K562 (cell line): ENCODE measurements around the gene KARS1. TPM values are rescaled to one million over a fixed set of nuclear protein-coding genes. Genes with fewer than 3 reads are reported as not detected.

Source experiments
- ATAC-seq: fragments of 200-7000 bp; cut with Tn5 transposase; 3 replicates; pipeline ENCODE4 v1.9.1; 2020; ENCODE audit warnings: moderate library complexity
- BruUV-seq: library from RNA; stranded (reverse); fragments of 400-500 nt; replicated peaks from 2 replicates; lab custom pipeline; 2021; lab: Mats Ljungman, UMichigan
- CTCF ChIA-PET: fragments of 300-600 bp; formaldehyde crosslinking; extraction: SDS; loops from one replicate; lab custom pipeline; 2021; ENCODE audit warnings: low intra/inter-chr PET ratio; lab: Yijun Ruan, JAX
- POLR2A ChIA-PET: fragments of 300-600, 350-650 bp; sonication (Branson Sonifier 250); formaldehyde crosslinking; extraction: SDS; loops from one replicate; lab custom pipeline; 2021; ENCODE audit warnings: antibody characterized with exemption, inconsistent platforms; lab: Yijun Ruan, JAX
- DNase-seq, 4 experiments: peaks; one replicate each; pipeline versions ENCODE4 v3.0.0 to v3.0.0-alpha.2; 2011 to 2018; ENCODE audit warnings: low spot score in 3 of 4, mixed read lengths in 3 of 4; ENCODE audit errors: extremely low read depth in 1 of 4
- FAIRE-seq: peaks from 2 replicates; lab custom pipeline; 2011; peaks lifted over from hg19 to GRCh38; lab: Jason Lieb, UNC
- H2AFZ ChIP-seq: 2 replicates; pipeline ENCODE4 v1.6.0; 2011; ENCODE audit warnings: low read depth, low read length, control low read depth, inconsistent platforms
- H3K27ac ChIP-seq: fragments of 200-600 bp; 3 replicates; pipeline ENCODE4 v1.8.0; 2011; ENCODE audit warnings: low read depth, mild to moderate bottlenecking, control low read depth, inconsistent platforms, low read length, moderate library complexity, mixed read lengths; ENCODE audit errors: extremely low read depth
- H3K27me3 ChIP-seq, 2 experiments: fragments of 300-600 bp in 1 of 2; 2 replicates in 1 of 2; 3 replicates in 1 of 2; pipeline versions ENCODE4 v1.6.0 to v1.8.0; 2011; ENCODE audit warnings: inconsistent platforms in 2 of 2, low read length in 2 of 2, mild to moderate bottlenecking in 1 of 2, mixed read lengths in 1 of 2, moderate library complexity in 1 of 2; ENCODE audit not compliant: control insufficient read depth in 2 of 2, insufficient read depth in 2 of 2
- H3K36me3 ChIP-seq: fragments of 300-600 bp; 3 replicates; pipeline ENCODE4 v1.8.0; 2011; ENCODE audit warnings: mild to moderate bottlenecking, low read length, inconsistent platforms; ENCODE audit not compliant: control insufficient read depth, insufficient read depth
- H3K4me1 ChIP-seq, 2 experiments: fragments of 200-600 bp in 1 of 2; replicated peaks in 1 of 2; 2 replicates in 1 of 2; 3 replicates in 1 of 2; pipeline versions ENCODE4 v1.5.1 to v1.8.0; 2011; ENCODE audit warnings: inconsistent platforms in 2 of 2, low read length in 2 of 2, mild to moderate bottlenecking in 1 of 2, mixed read lengths in 1 of 2, moderate library complexity in 1 of 2; ENCODE audit not compliant: control insufficient read depth in 2 of 2, insufficient read depth in 2 of 2
- H3K4me2 ChIP-seq: 2 replicates; pipeline ENCODE4 v1.6.1; 2011; ENCODE audit warnings: low read length, control low read depth, inconsistent platforms, mixed read lengths; ENCODE audit not compliant: insufficient read depth
- H3K4me3 ChIP-seq: fragments of 200-600 bp; sonication (generic), shearing (Covaris generic); 2 replicates; pipeline ENCODE4 v1.5.1; 2016; ENCODE audit warnings: control low read depth, inconsistent platforms
- H3K79me2 ChIP-seq: fragments of 200-600 bp; 3 replicates; pipeline ENCODE4 v1.8.0; 2011; ENCODE audit warnings: low read length, inconsistent platforms; ENCODE audit not compliant: control insufficient read depth, insufficient read depth
- H3K9ac ChIP-seq, 2 experiments: 2 replicates each; pipeline versions ENCODE4 v1.6.0 to v1.6.1; 2011; ENCODE audit warnings: low read depth in 2 of 2, low read length in 2 of 2, control low read depth in 1 of 2, inconsistent platforms in 1 of 2, mild to moderate bottlenecking in 1 of 2, mixed read lengths in 1 of 2; ENCODE audit not compliant: insufficient read depth in 1 of 2
- H3K9me1 ChIP-seq: one replicate; pipeline ENCODE4 v1.6.0; 2011; ENCODE audit warnings: inconsistent platforms, mild to moderate bottlenecking, low read length, moderate library complexity; ENCODE audit not compliant: control insufficient read depth, insufficient read depth
- H3K9me3 ChIP-seq: replicated peaks from 2 replicates; pipeline ENCODE4 v1.5.1; 2011; ENCODE audit warnings: low read depth, low read length, inconsistent platforms; ENCODE audit not compliant: control insufficient read depth, insufficient read depth
- H4K20me1 ChIP-seq: replicated peaks from 2 replicates; pipeline ENCODE4 v1.6.1; 2011; ENCODE audit warnings: low read length, inconsistent platforms, mixed read lengths; ENCODE audit not compliant: control insufficient read depth, insufficient read depth
- FOXA3 ChIP-seq, 2 experiments: fragments of 450-650 bp in 1 of 2; sonication (generic) in 1 of 2; formaldehyde crosslinking; IDR thresholded peaks in 1 of 2; conservative IDR thresholded peaks in 1 of 2; 2 replicates each; pipeline versions ENCODE4 v1.4.0 to v1.8.0; 2020 to 2022; ENCODE audit warnings: mild to moderate bottlenecking in 2 of 2, missing genetic modification reagents in 1 of 2
- FOXP4 ChIP-seq: sonication (generic); formaldehyde crosslinking; IDR thresholded peaks from 2 replicates; pipeline ENCODE4 v1.8.0; 2022; ENCODE audit warnings: mild to moderate bottlenecking, missing genetic modification reagents, borderline replicate concordance
- FUS ChIP-seq: fragments of 200-400 bp; formaldehyde crosslinking; optimal IDR thresholded peaks from 2 replicates; pipeline ENCODE3; 2017; ENCODE audit warnings: low read depth, low read length
- MNT ChIP-seq, 2 experiments: fragments of 450-650 bp; conservative IDR thresholded peaks; 2 replicates each; pipeline ENCODE4 v1.6.1; 2017; ENCODE audit warnings: mild to moderate bottlenecking in 2 of 2, moderate library complexity in 2 of 2
- MXI1 ChIP-seq: IDR thresholded peaks from 2 replicates; pipeline ENCODE4 v1.6.1; 2011; ENCODE audit warnings: low read depth, mild to moderate bottlenecking, improper control_type of control experiment, low read length
- NFIX ChIP-seq: fragments of 250-450 bp; sonication (Bioruptor Pico); IDR thresholded peaks from 2 replicates; pipeline ENCODE4 v1.4.0; 2020; ENCODE audit warnings: low read depth, mild to moderate bottlenecking, moderate library complexity
- NFYB ChIP-seq: IDR thresholded peaks from 2 replicates; pipeline ENCODE4 v1.6.1; 2011; ENCODE audit warnings: mild to moderate bottlenecking, moderate library complexity; ENCODE audit not compliant: insufficient read length; ENCODE audit errors: extremely low read depth
- PHF21A ChIP-seq: fragments of 450-650 bp; IDR thresholded peaks from 2 replicates; pipeline ENCODE4 v1.6.1; 2017; ENCODE audit warnings: low read depth, borderline replicate concordance
- RCOR1 ChIP-seq, 2 experiments: IDR thresholded peaks; 2 replicates each; pipeline ENCODE4 v1.6.1; 2012; ENCODE audit warnings: low read depth in 2 of 2, low read length in 2 of 2, borderline replicate concordance in 1 of 2, improper control_type of control experiment in 1 of 2
- SAP30 ChIP-seq: fragments of 200-600 bp; sonication (generic); IDR thresholded peaks from 2 replicates; pipeline ENCODE4 v1.6.1; 2012; ENCODE audit warnings: borderline replicate concordance, low read depth, mild to moderate bottlenecking, moderate library complexity, low read length, control low read depth, inconsistent platforms; ENCODE audit not compliant: insufficient read depth, poor library complexity, severe bottlenecking
- TCF3 ChIP-seq: sonication (generic); formaldehyde crosslinking; IDR thresholded peaks from 2 replicates; pipeline ENCODE4 v1.4.0; 2020; ENCODE audit warnings: mild to moderate bottlenecking, missing genetic modification reagents
- ZFPM2 ChIP-seq: fragments of 250-450 bp; sonication (Bioruptor Pico); IDR thresholded peaks from 2 replicates; pipeline ENCODE4 v1.5.1; 2022; ENCODE audit warnings: mild to moderate bottlenecking
- ZMIZ1 ChIP-seq, 2 experiments: fragments of 150-350 bp in 1 of 2; IDR thresholded peaks; 2 replicates each; pipeline ENCODE4 v1.6.1; 2012 to 2016; ENCODE audit warnings: low read depth in 2 of 2, low read length in 2 of 2, mild to moderate bottlenecking in 1 of 2, moderate library complexity in 1 of 2
- ZNF551 ChIP-seq: fragments of 250-450 bp; sonication (Bioruptor Pico); IDR thresholded peaks from 2 replicates; pipeline ENCODE4 v1.5.0; 2021; ENCODE audit warnings: mild to moderate bottlenecking, moderate library complexity
- WGBS: fragments of 100-300 bp; shearing (Covaris generic); methylation state at CpG from one replicate; pipeline ENCODE4 v1.1.6; 2016; ENCODE audit warnings: low coverage, mixed read lengths; ENCODE audit not compliant: insufficient coverage; ENCODE audit errors: missing lambda C conversion rate; 5-methylcytosine and 5-hydroxymethylcytosine counted together
- in situ Hi-C: fragments of 300-500 bp; cut with MboI; formaldehyde crosslinking; loops from 4 replicates; pipeline ENCODE4 v1.15.0; 2018; ENCODE audit warnings: inconsistent platforms, mixed read lengths
- intact Hi-C: fragments of 100-400 bp; cut with micrococcal nuclease; formaldehyde crosslinking; loops from 2 replicates; pipeline ENCODE4 v1.14.2; 2022
- polyA plus RNA-seq, 8 experiments: library from polyadenylated mRNA; depleted of rRNA in 4 of 8; stranded (reverse) in 5 of 8; unstranded in 3 of 8; fragments of >200 nt; fragmentation: Nextera tagmentation in 2 of 8; fragmentation: Illumina TruSeq in 1 of 8; extraction: Ambion mirVana in 2 of 8; extraction: Trizol in 1 of 8; gene quantifications; 2 replicates each; pipeline versions ENCODE4 v1.2.1 to v1.2.3, GENCODE V29; 2011 to 2014; ENCODE audit warnings: inconsistent platforms in 1 of 8, missing spikeins in 1 of 8
- total RNA-seq, 7 experiments: library from RNA; depleted of rRNA in 6 of 7; stranded (reverse); fragments of >200 nt in 6 of 7; fragmentation: Illumina TruSeq in 2 of 7; extraction: Trizol in 2 of 7; gene quantifications; 2 replicates each; pipeline versions ENCODE4 v1.2.1 to v1.2.3, GENCODE V29; 2011 to 2021; ENCODE audit warnings: low replicate concordance in 1 of 7

KARS1 gene
- total and polyA plus RNA-seq, 9 of the 15 experiments (the other 6 are each of a cell fraction or from before 2014, with no cell fraction given), result 223 to 386 (median 304) TPM

DNA sequence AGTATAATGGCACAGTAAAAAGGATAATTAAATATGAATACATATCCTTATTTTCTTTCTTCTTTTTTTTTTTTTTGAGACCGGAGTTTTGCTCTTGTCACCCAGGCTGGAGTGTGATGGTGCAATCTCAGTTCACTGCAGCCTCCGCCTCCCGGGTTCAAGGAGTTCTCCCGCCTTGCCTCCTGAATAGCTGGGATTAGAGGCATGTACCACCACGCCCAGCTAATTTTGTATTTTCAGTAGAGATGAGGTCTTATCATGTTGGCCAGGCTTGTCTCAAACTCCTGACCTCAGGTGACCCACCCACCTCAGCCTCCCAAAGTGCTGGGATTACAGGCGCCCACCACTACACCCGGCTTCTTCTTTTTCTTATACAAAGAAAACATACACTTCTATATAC is 69.3 kb downstream of the KARS1 start:
- intact Hi-C loops, result no loop called here
- 9% methylated on average over 7 of the region's 7 CpGs for WGBS
- H3K27me3 ChIP-seq, result no peaks in the 10 kb centered on the region
- peaks cover 55% of the 10 kb centered on the region; the same call in 2 of the 3 replicates for H3K36me3 ChIP-seq
- H3K79me2 ChIP-seq, result peaks cover 11% of the 10 kb centered on the region; the same call in 1 of the 3 replicates
- ATAC-seq (peak; percentile 76), FAIRE-seq (no peak), DNase-seq (peak in 1 of 4 experiments; percentile 62)
- peaks cover 9% of the 10 kb centered on the region; the same call in 1 of the 2 replicates for H4K20me1 ChIP-seq
- H3K9me1 ChIP-seq, result no peaks in the 10 kb centered on the region
- no peak overlapping the region for H3K9ac ChIP-seq
- no TSS peak for BruUV-seq
- no peaks in the 10 kb centered on the region for H3K9me3 ChIP-seq
- ChIA-PET CTCF (interaction anchor here (0.6 kb wide), 1 partner anchor 12 kb away, joined by 3 read pairs; no protein-coding TSS in a partner anchor), POLR2A (interaction anchor here (1.9 to 2.4 kb wide), 3 partner anchors 12 to 13 kb away, joined by 5 to 11 read pairs (median 9); partner anchors contain the start of gene GABARAPL2)
- peaks cover 7 to 16% of the 10 kb centered on the region in 2 experiments; a peak in 3 of 5 replicates for H3K4me1 ChIP-seq
- H3K4me3 ChIP-seq, result no peak overlapping the region
- no peak overlapping the region for H3K4me2 ChIP-seq
- in situ Hi-C loops, result no loop called here
- no peak overlapping the region for H2AFZ ChIP-seq
- no peak overlapping the region for H3K27ac ChIP-seq
- TF ChIP-seq PHF21A (no peak), NFYB (no peak), FOXA3 (CRISPR knock-in tag; conservative IDR thresholded peaks at IDR 0.05 in 1 of 2, IDR thresholded peaks at IDR 0.05 in 1 of 2) (no peak), NFIX (CRISPR knock-in tag) (no peak), SAP30 (no peak), RCOR1 (IDR thresholded peaks at IDR 0.05; ENCODE audit: borderline replicate concordance in 1 of 2, low read depth in 2 of 2, low read length in 2 of 2) (peak in 1 of 2 experiments; percentile 89; a peak in 2 of 4 replicates), FOXP4 (CRISPR knock-in tag) (no peak), TCF3 (CRISPR knock-in tag) (peak; percentile 74), ZFPM2 (CRISPR knock-in tag) (no peak), ZMIZ1 (IDR thresholded peaks at IDR 0.05; ENCODE audit: low read depth in 2 of 2, low read length in 2 of 2) (no peak), FUS (no peak), MNT (conservative IDR thresholded peaks at IDR 0.05) (no peak), MXI1 (no peak), ZNF551 (no peak)
